DMS 273 treated with DMSO at 0.1 percent for 48 hours (cell line): ENCODE measurements around the gene AXIN1.
"Not testable (repeated sequence)": the region's sequence is repeated elsewhere in the genome, so short reads cannot be mapped to it uniquely, and the experiment has no call there.

Experiments used
- DNase-seq: peaks from one replicate; lab custom pipeline; 2025; lab: John Stamatoyannopoulos, UW

The AXIN1 gene

GRCh38 chr16:280991-281659, 71.4 kb downstream of the AXIN1 start:
- DNase-seq: no peak

GRCh38 chr16:280552-280951, 72.0 kb downstream of the AXIN1 start, which contains the start of gene ARHGDIG:
ARHGDIG (plus strand) TSS chr16:280591; CDS start chr16:280681, 90 bp downstream.
- DNase-seq: no peak

GRCh38 chr16:280005-280460, 72.5 kb downstream of the AXIN1 start:
- no peak for DNase-seq

- no peak for DNase-seq
Measured at GRCh38 chr16:279531-279930, 73.0 kb downstream of the AXIN1 start.

GRCh38 chr16:278863-279366, 73.6 kb downstream of the AXIN1 start:
- peak; percentile 48 for DNase-seq

- DNase-seq: no peak
Measured at GRCh38 chr16:276426-277077, 76.0 kb downstream of the AXIN1 start.

GRCh38 chr16:275786-276232, 76.7 kb downstream of the AXIN1 start, which contains the start of gene RGS11:
RGS11 (minus strand) TSS chr16:275944; CDS start chr16:275911, 33 bp downstream.
- DNase-seq: no peak

GRCh38 chr16:275041-275641, 77.4 kb downstream of the AXIN1 start:
- no peak for DNase-seq

- no peak for DNase-seq
Measured at GRCh38 chr16:273547-274421, 78.7 kb downstream of the AXIN1 start.

GRCh38 chr16:272633-273546, 79.6 kb downstream of the AXIN1 start:
- no peak for DNase-seq

- DNase-seq: no peak
Measured at GRCh38 chr16:270381-271255, 81.9 kb downstream of the AXIN1 start.

GRCh38 chr16:269061-269796, 83.3 kb downstream of the AXIN1 start:
- no peak for DNase-seq

GRCh38 chr16:268141-269053, 84.1 kb downstream of the AXIN1 start:
- no peak for DNase-seq

GRCh38 chr16:267562-267961, 85.0 kb downstream of the AXIN1 start:
- not testable (repeated sequence) for DNase-seq

- no peak for DNase-seq
Measured at GRCh38 chr16:266258-267164, 86.0 kb downstream of the AXIN1 start.

GRCh38 chr16:265711-266110, 86.8 kb downstream of the AXIN1 start:
- DNase-seq: no peak

- DNase-seq: no peak
Measured at GRCh38 chr16:265002-265529, 87.5 kb downstream of the AXIN1 start.
